ENCODE data around the gene CYP19A1. TPM values are rescaled to one million over a fixed set of nuclear protein-coding genes. Genes with fewer than 3 reads are reported as not detected.

Gene CYP19A1
- total RNA-seq, 1 experiment from 2014 or later, result 0.77 TPM

- H3K4me1 ChIP-seq, result peaks cover 3% of the 10 kb centered on the region; the same call in 1 of the 2 replicates
- ChIA-PET CTCF (interaction anchor here (1.0 kb wide), 1 partner anchor 118 kb away, joined by 3 read pairs; no protein-coding TSS in a partner anchor), POLR2A (interaction anchor here (0.7 kb wide), 1 partner anchor 120 kb away, joined by 4 read pairs; no protein-coding TSS in a partner anchor)
- peaks cover 16% of the 10 kb centered on the region for H3K9me3 Mint-ChIP-seq (ENCODE audit: unreplicated experiment)
- no peaks in the 10 kb centered on the region for H3K9me3 ChIP-seq
- intact Hi-C loops (cut with micrococcal nuclease; ENCODE audit: unreplicated experiment), result loop anchor here (1.0 kb wide), 1 partner anchor 100 kb away; no protein-coding TSS in a partner anchor
- no TSS peak for BruUV-seq (replicated peaks)
- H3K4me3 ChIP-seq (ENCODE audit: low read depth, low read length), result no peak overlapping the region
- no peak for TF ChIP-seq CTCF (IDR thresholded peaks at IDR 0.05; ENCODE audit: insufficient read depth in 1 of 2, low read depth in 1 of 2, low read length in 1 of 2, severe bottlenecking in 1 of 2, unreplicated experiment in 1 of 2)
- no peaks in the 10 kb centered on the region for H3K36me3 ChIP-seq (ENCODE audit: control insufficient read depth, insufficient read depth, low read length)
- no peaks in the 10 kb centered on the region for H3K4me1 Mint-ChIP-seq (ENCODE audit: low read depth, unreplicated experiment)
- H3K27me3 Mint-ChIP-seq (ENCODE audit: insufficient read depth, unreplicated experiment), result no peaks in the 10 kb centered on the region
- no peak for DNase-seq
- no peaks in the 10 kb centered on the region for H3K27me3 ChIP-seq (replicated peaks; ENCODE audit: control insufficient read depth, insufficient read depth, low read length)
- peaks cover 5% of the 10 kb centered on the region for H3K36me3 Mint-ChIP-seq (ENCODE audit: insufficient read depth, unreplicated experiment)
- H3K4me3 Mint-ChIP-seq (ENCODE audit: unreplicated experiment), result no peak overlapping the region
- H3K27ac Mint-ChIP-seq (ENCODE audit: unreplicated experiment), result no peak overlapping the region
These were observed 57.6 kb downstream of the CYP19A1 start for GRCh38 chr15:51280838-51281237.

- H3K4me1 ChIP-seq, result peaks cover 3% of the 10 kb centered on the region; the same call in 1 of the 2 replicates
- H3K4me1 Mint-ChIP-seq (ENCODE audit: low read depth, unreplicated experiment), result no peaks in the 10 kb centered on the region
- H3K27ac Mint-ChIP-seq (ENCODE audit: unreplicated experiment), result no peak overlapping the region
- H3K36me3 ChIP-seq (ENCODE audit: control insufficient read depth, insufficient read depth, low read length), result no peaks in the 10 kb centered on the region
- DNase-seq, result no peak
- H3K36me3 Mint-ChIP-seq (ENCODE audit: insufficient read depth, unreplicated experiment), result peaks cover 5% of the 10 kb centered on the region
- ChIA-PET POLR2A (no interaction called here), CTCF (no interaction called here)
- no peak overlapping the region for H3K4me3 Mint-ChIP-seq (ENCODE audit: unreplicated experiment)
- intact Hi-C loops (cut with micrococcal nuclease; ENCODE audit: unreplicated experiment), result no loop called here
- TF ChIP-seq CTCF (IDR thresholded peaks at IDR 0.05; ENCODE audit: insufficient read depth in 1 of 2, low read depth in 1 of 2, low read length in 1 of 2, severe bottlenecking in 1 of 2, unreplicated experiment in 1 of 2), result no peak
- no TSS peak for BruUV-seq (replicated peaks)
- H3K9me3 ChIP-seq, result no peaks in the 10 kb centered on the region
- no peak overlapping the region for H3K4me3 ChIP-seq (ENCODE audit: low read depth, low read length)
- H3K27me3 ChIP-seq (replicated peaks; ENCODE audit: control insufficient read depth, insufficient read depth, low read length), result no peaks in the 10 kb centered on the region
- no peaks in the 10 kb centered on the region for H3K27me3 Mint-ChIP-seq (ENCODE audit: insufficient read depth, unreplicated experiment)
- H3K9me3 Mint-ChIP-seq (ENCODE audit: unreplicated experiment), result peaks cover 12% of the 10 kb centered on the region
These were observed 59.0 kb downstream of the CYP19A1 start for GRCh38 chr15:51279391-51279790.

GRCh38 chr15:51277101-51277500 lies 61.3 kb downstream of the CYP19A1 start:
- Mint-ChIP-seq H3K36me3 (ENCODE audit: insufficient read depth, unreplicated experiment) (peaks cover 5% of the 10 kb centered on the region), H3K4me1 (ENCODE audit: low read depth, unreplicated experiment) (no peaks in the 10 kb centered on the region), H3K9me3 (ENCODE audit: unreplicated experiment) (peaks cover under 1% of the 10 kb centered on the region), H3K27me3 (ENCODE audit: insufficient read depth, unreplicated experiment) (no peaks in the 10 kb centered on the region), H3K27ac (ENCODE audit: unreplicated experiment) (no peak overlapping the region), H3K4me3 (ENCODE audit: unreplicated experiment) (no peak overlapping the region)
- Histone ChIP-seq H3K4me3 (ENCODE audit: low read depth, low read length) (no peak overlapping the region), H3K27me3 (replicated peaks; ENCODE audit: control insufficient read depth, insufficient read depth, low read length) (no peaks in the 10 kb centered on the region), H3K4me1 (no peaks in the 10 kb centered on the region; the same call in 1 of the 2 replicates), H3K9me3 (no peaks in the 10 kb centered on the region), H3K36me3 (ENCODE audit: control insufficient read depth, insufficient read depth, low read length) (no peaks in the 10 kb centered on the region)
- POLR2A ChIA-PET, result no interaction called here
- TF ChIP-seq CTCF (IDR thresholded peaks at IDR 0.05; ENCODE audit: insufficient read depth in 1 of 2, low read depth in 1 of 2, low read length in 1 of 2, severe bottlenecking in 1 of 2, unreplicated experiment in 1 of 2), result no peak
- no TSS peak for BruUV-seq (replicated peaks)
- CTCF ChIA-PET, result no interaction called here
- intact Hi-C loops (cut with micrococcal nuclease; ENCODE audit: unreplicated experiment), result no loop called here
- DNase-seq, result no peak

Measured in Caco-2 (cell line).